GM18520 (cell line): ENCODE data around the gene SSB.
"Not testable (repeated sequence)": the region's sequence is repeated elsewhere in the genome, so short reads cannot be mapped to it uniquely, and the experiment has no call there.

Experiments used
- ATAC-seq: cut with Tn5 transposase; IDR thresholded peaks from one replicate; pipeline ENCODE4 v1.9.1; 2021; ENCODE audit not compliant: unreplicated experiment

Gene SSB

GRCh38 chr2:169781249-169782013 lies 17.2 kb upstream of the SSB start:
- no peak for ATAC-seq

GRCh38 chr2:169782513-169782912 lies 16.2 kb upstream of the SSB start:
- no peak for ATAC-seq

GRCh38 chr2:169790581-169790980 lies 8.1 kb upstream of the SSB start:
- ATAC-seq, result no peak

- no peak for ATAC-seq
These were observed 3.5 kb upstream of the SSB start for GRCh38 chr2:169795181-169795580.

- ATAC-seq, result no peak
These were observed 2.2 kb upstream of the SSB start for GRCh38 chr2:169796441-169796840.

- no peak for ATAC-seq
These were observed 1.1 kb upstream of the SSB start for GRCh38 chr2:169797601-169798000.

- no peak for ATAC-seq
These were observed 314 bp upstream of the SSB start for GRCh38 chr2:169798397-169798717.

- no peak for ATAC-seq
These were observed 4.8 kb downstream of the SSB start for GRCh38 chr2:169803480-169803879.

- no peak for ATAC-seq
These were observed 7.9 kb downstream of the SSB start for GRCh38 chr2:169806586-169806985.

- no peak for ATAC-seq
These were observed 9.6 kb downstream of the SSB start for GRCh38 chr2:169808221-169808620.

- ATAC-seq, result no peak
These were observed 17.2 kb downstream of the SSB start for GRCh38 chr2:169815849-169816248.

GRCh38 chr2:169816961-169817360 lies 18.3 kb downstream of the SSB start:
- not testable (repeated sequence) for ATAC-seq

GRCh38 chr2:169817369-169817768 lies 18.7 kb downstream of the SSB start:
- ATAC-seq, result not testable (repeated sequence)

GRCh38 chr2:169818241-169818640 lies 19.6 kb downstream of the SSB start:
- no peak for ATAC-seq

- no peak for ATAC-seq
These were observed 20.4 kb downstream of the SSB start for GRCh38 chr2:169819106-169819505.

GRCh38 chr2:169820101-169820500 lies 21.4 kb downstream of the SSB start:
- not testable (repeated sequence) for ATAC-seq

GRCh38 chr2:169822036-169822435 lies 23.4 kb downstream of the SSB start:
- no peak for ATAC-seq

GRCh38 chr2:169822785-169823392 lies 24.2 kb downstream of the SSB start:
- no peak for ATAC-seq

- no peak for ATAC-seq
These were observed 25.3 kb downstream of the SSB start for GRCh38 chr2:169823996-169824372.

- peak; percentile 53 for ATAC-seq
These were observed 26.0 kb downstream of the SSB start, which contains the start of gene METTL5 for GRCh38 chr2:169824373-169825333. Gene METTL5, minus strand, starts transcription at chr2:169824905. Its CDS starts 308 bp downstream, at chr2:169824597.

GRCh38 chr2:169827272-169828140 lies 28.8 kb downstream of the SSB start, which contains the start of gene UBR3:
Gene UBR3, plus strand, starts transcription at chr2:169827454. Its CDS starts 54 bp downstream, at chr2:169827508.
- ATAC-seq, result peak; percentile 74
